Tongue (tissue), 2 donors: Measurements from ENCODE around the gene SKI. TPM values are rescaled to one million over a fixed set of nuclear protein-coding genes. Genes with fewer than 3 reads are reported as not detected.

Experiments used
- DNase-seq: peaks from one replicate; pipeline ENCODE4 v3.0.0-alpha.2; 2015
- total RNA-seq: library from RNA; depleted of rRNA; stranded (reverse); fragments of >200 nt; gene quantifications from one replicate; pipeline ENCODE4 v1.2.3, GENCODE V29; 2014

Gene SKI
- total RNA-seq, 1 donor from 2014 or later = 58.8 TPM

DNA sequence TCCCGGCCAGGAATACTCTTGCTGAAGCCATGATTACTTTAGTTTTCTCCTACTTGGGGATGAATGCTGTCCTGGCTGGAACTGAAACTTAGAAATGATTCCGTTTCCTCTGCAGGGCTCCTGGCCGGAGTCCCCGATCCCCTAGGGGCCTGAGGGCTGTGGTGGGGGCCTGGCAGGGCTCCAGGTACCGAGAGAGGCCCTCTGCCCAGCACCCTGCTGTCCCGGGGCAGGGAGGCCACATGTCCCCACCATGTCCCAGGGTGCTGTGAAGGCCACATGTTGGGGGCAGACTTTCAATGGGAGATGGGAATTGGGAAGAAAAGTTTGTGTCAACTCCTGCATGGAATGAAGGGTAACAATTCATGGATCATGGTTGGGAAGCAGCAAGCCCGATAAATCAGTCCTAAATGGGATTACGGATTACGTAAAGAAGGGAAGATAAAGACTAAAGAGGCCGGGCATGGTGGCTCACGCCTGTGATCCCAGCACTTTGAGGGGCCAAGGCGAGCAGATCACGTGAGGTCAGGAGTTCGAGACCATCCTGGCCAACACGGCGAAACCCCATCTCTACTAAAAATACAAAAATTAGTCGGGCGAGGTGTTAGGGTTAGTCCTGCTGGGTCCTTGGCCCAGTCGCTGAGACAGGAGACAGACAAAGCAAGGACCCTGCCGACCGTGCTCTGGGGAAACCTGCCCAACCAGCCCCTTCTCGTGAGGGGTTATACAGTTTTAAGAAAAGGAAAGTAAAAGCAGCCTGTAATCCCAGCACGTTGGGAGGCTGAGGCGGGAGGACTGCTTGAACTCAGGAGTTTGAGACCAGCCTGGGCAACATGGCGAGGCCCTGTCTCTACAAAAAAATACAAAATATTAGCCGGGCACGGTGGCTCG is 125.7 kb downstream of the SKI start:
- no peak for DNase-seq

DNA sequence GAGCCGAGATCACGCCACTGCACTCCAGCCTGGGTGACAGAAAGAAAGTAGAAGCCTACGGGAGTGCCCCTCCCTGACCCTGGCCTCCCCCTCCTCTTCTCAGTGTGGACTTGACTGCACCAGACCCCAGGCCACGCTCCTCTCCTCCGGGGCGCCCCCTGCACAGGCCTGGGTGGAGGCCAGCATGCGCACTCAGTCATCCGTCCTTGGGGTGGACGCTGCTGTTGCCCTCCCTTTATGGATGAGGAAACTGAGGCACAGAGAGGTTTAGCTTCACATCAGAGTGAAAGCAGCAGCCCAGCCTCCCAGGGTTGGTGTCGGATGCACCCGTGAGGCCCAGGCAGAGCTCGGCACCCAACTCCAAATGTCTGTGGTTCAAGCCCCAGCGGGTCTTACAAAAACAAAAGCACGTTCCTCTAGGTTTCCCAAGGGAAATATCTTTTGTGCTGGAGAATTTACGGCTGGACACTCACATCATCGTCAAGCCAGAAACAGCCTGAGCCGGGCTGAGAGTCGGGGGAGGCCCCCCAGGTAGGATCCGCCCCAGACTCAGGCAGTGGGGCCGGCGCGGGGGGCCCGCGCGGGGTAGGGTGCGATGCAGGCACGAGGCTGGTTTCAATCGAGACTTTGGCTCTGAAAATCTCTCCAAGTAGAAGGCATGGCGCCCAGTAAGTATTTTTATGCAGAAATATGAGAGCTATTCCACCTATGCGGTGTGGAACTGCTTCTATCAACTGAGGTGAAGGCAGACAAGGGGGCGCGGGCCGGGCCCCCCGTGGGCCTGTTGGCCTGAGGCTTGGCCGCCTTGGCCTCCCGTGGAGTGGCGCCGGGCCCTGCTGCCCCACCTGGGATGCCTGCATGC is 126.6 kb downstream of the SKI start:
- peak; percentile 52 for DNase-seq

- DNase-seq = no peak
Observed at GRCh38 chr1:2355373-2356261, 127.5 kb downstream of the SKI start.

- no peak for DNase-seq
Observed at GRCh38 chr1:2356401-2356800, 128.3 kb downstream of the SKI start.

- DNase-seq = no peak
Observed at GRCh38 chr1:2356911-2357845, 129.1 kb downstream of the SKI start.

- DNase-seq = no peak
Observed at GRCh38 chr1:2358072-2358471, 130.0 kb downstream of the SKI start.

DNA sequence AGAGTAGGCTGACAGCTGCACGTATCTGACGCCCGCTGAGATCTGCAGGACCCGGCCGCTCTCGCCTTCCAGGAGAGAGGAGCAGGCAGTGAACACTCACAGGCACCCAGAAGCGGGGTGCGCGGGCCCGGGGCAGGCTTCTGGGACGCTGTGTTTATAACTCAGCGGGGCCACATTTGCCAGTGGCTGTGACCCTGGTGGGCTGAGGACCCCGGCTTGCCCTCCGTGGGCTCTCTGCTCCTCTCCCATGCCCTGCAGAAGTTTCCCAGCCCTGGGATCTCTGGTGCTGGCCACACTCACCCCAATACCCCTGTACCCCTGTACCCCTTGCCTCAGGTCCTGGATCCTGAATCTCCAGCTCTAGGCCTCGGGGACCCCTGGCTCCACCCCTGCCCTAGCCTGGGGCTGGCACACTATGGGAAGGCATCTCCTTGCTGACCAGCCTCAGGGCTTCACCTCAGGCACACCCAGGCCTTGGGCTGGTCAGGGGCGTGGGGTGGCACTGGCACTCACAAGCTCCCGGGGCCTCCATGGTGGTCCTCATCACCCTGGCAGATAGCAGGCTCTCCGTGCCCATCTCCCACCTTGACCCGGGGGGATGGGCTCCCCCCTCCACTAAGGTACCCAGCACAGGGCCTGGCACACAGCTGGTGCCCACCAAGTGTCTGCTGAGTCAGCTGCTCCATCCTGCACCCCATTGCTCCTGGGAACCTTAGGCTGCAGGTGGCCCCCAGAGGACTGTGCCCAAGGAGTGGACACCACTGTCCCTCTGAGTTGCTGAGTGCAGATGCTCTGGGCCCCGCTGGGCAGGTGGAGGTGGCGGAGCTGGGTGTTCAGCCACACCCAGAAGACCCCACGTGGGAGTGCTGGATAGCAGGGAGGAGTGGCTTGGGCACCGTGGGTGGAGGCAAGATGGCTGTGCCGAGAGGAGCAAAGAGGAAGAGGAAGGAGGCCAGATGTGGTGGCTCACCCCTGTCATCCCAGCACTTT is 130.8 kb downstream of the SKI start:
- no peak for DNase-seq

Other genes with a start within 250 kb of the SKI start
- gene CFAP74, start 224.5 kb upstream of the SKI start, total RNA-seq = 0.62 TPM
- gene GABRD, start 209.0 kb upstream of the SKI start, total RNA-seq = 0.82 TPM
- gene PRKCZ, start 177.9 kb upstream of the SKI start, total RNA-seq = 9.9 TPM
- gene FAAP20, start 33.5 kb upstream of the SKI start, total RNA-seq = 18.4 TPM
- gene MORN1, start 163.2 kb downstream of the SKI start, total RNA-seq = 13.8 TPM
- 56.2 TPM for gene RER1, start 163.5 kb downstream of the SKI start, total RNA-seq
- gene PEX10, start 184.2 kb downstream of the SKI start, total RNA-seq = 19.8 TPM
- gene PLCH2, start 248.0 kb downstream of the SKI start, total RNA-seq = 11.8 TPM